Panc1 (cell line): ENCODE data around the gene GUCD1. TPM values are rescaled to one million over a fixed set of nuclear protein-coding genes. Genes with fewer than 3 reads are reported as not detected.

Experiments
- ATAC-seq: fragments of 200-7000 bp; cut with Tn5 transposase; 2 replicates; pipeline ENCODE4 v1.9.1; 2020; ENCODE audit warnings: mild to moderate bottlenecking, moderate library complexity
- BruUV-seq: library from RNA; stranded (reverse); fragments of 400-500 nt; replicated peaks from 2 replicates; lab custom pipeline; 2021; lab: Mats Ljungman, UMichigan
- CTCF ChIA-PET: fragments of 300-600 bp; sonication (Branson Sonifier 250); formaldehyde crosslinking; loops from one replicate; lab custom pipeline; 2022; ENCODE audit warnings: antibody characterized with exemption; lab: Charles Lee
- POLR2A ChIA-PET: fragments of 300-600 bp; sonication (Branson Sonifier 250); formaldehyde crosslinking; loops from one replicate; lab custom pipeline; 2022; ENCODE audit warnings: antibody characterized with exemption; lab: Charles Lee
- DNase-seq: peaks from one replicate; pipeline ENCODE4 v3.0.0-alpha.2; 2010; ENCODE audit warnings: low read depth, low spot score
- H3K27ac ChIP-seq: 2 replicates; pipeline ENCODE4 v1.5.1; 2011; ENCODE audit warnings: mild to moderate bottlenecking, low read length, inconsistent platforms
- H3K27me3 ChIP-seq: fragments of 200-500 bp; sonication (Bioruptor generic); 2 replicates; pipeline ENCODE4 v1.6.0; 2014; ENCODE audit warnings: low read length, inconsistent platforms; ENCODE audit not compliant: control insufficient read depth, insufficient read depth
- H3K36me3 ChIP-seq: fragments of 200-500 bp; sonication (Bioruptor generic); 2 replicates; pipeline ENCODE4 v1.5.1; 2014; ENCODE audit warnings: inconsistent platforms, mild to moderate bottlenecking, low read length, moderate library complexity; ENCODE audit not compliant: control insufficient read depth, insufficient read depth
- H3K4me1 ChIP-seq: 2 replicates; pipeline ENCODE4 v1.5.1; 2011; ENCODE audit warnings: inconsistent platforms, mild to moderate bottlenecking, low read length, moderate library complexity; ENCODE audit not compliant: control insufficient read depth, insufficient read depth
- H3K4me3 ChIP-seq, 2 experiments: 2 replicates each; pipeline ENCODE4 v1.5.1; 2011 to 2012; ENCODE audit warnings: low read depth in 2 of 2, low read length in 2 of 2, mild to moderate bottlenecking in 2 of 2, inconsistent platforms in 1 of 2, moderate library complexity in 1 of 2
- H3K9me3 ChIP-seq: fragments of 200-500 bp; sonication (Bioruptor generic); 2 replicates; pipeline ENCODE4 v1.5.1; 2014; ENCODE audit warnings: low read depth, mild to moderate bottlenecking, inconsistent platforms, low read length, moderate library complexity; ENCODE audit not compliant: control insufficient read depth, insufficient read depth
- CTCF ChIP-seq: fragments of 450-650 bp; IDR thresholded peaks from 2 replicates; pipeline ENCODE4 v1.5.1; 2017; ENCODE audit warnings: mild to moderate bottlenecking
- POLR2AphosphoS5 ChIP-seq: IDR thresholded peaks from 2 replicates; pipeline ENCODE4 v1.6.1; 2012; ENCODE audit warnings: mild to moderate bottlenecking, low read depth, low read length, moderate library complexity
- REST ChIP-seq, 2 experiments: IDR thresholded peaks; 2 replicates each; pipeline ENCODE4 v1.6.1; 2011 to 2012; ENCODE audit warnings: low read depth in 2 of 2, control low read depth in 1 of 2, low read length in 1 of 2, mild to moderate bottlenecking in 1 of 2, moderate library complexity in 1 of 2; ENCODE audit not compliant: insufficient read depth in 1 of 2
- SIN3A ChIP-seq: IDR thresholded peaks from 2 replicates; pipeline ENCODE4 v1.6.1; 2012; ENCODE audit warnings: low read depth, mild to moderate bottlenecking, low read length, moderate library complexity, borderline replicate concordance; ENCODE audit not compliant: insufficient read depth
- TCF7L2 ChIP-seq: IDR thresholded peaks from 2 replicates; pipeline ENCODE4 v1.6.1; 2011; ENCODE audit warnings: mild to moderate bottlenecking, low read depth, low read length, inconsistent platforms
- in situ Hi-C: cut with HindIII; loops from 2 replicates; pipeline ENCODE4 v1.10.0; 2016; ENCODE audit warnings: low sequenced_read_pairs, low pct_unique_long_range_greater_than_20kb
- intact Hi-C: fragments of 100-400 bp; cut with micrococcal nuclease; formaldehyde crosslinking; loops from one replicate; pipeline ENCODE4 v1.10.0; 2022; ENCODE audit not compliant: unreplicated experiment
- total RNA-seq: library from RNA; stranded (reverse); gene quantifications from one replicate; pipeline ENCODE4 v1.2.1, GENCODE V29; 2021; ENCODE audit not compliant: unreplicated experiment

Gene GUCD1
- total RNA-seq, 1 experiment from 2014 or later: 97.7 TPM

- H3K4me1 ChIP-seq: 0 out of 2 replicates have a peak, but pooled peaks cover 2% of the 10 kb centered on the region
- H3K36me3 ChIP-seq: no peaks in the 10 kb centered on the region
- no peak overlapping the region for H3K4me3 ChIP-seq
- POLR2A ChIA-PET: no interaction called here
- TF ChIP-seq REST (IDR thresholded peaks at IDR 0.05; ENCODE audit: insufficient read depth in 1 of 2, low read depth in 2 of 2, low read length in 1 of 2) (no peak), SIN3A (no peak), POLR2AphosphoS5 (no peak), TCF7L2 (no peak), CTCF (no peak)
- H3K27me3 ChIP-seq: no peaks in the 10 kb centered on the region
- in situ Hi-C loops (no loop called here), intact Hi-C loops (loop anchor here (5.0 kb wide), 1 partner anchor 82 kb away; no protein-coding TSS in a partner anchor)
- no peak overlapping the region for H3K27ac ChIP-seq
- no peak for ATAC-seq
- CTCF ChIA-PET: interaction anchor here (0.6 kb wide), 2 partner anchors 8 to 85 kb away, joined by 3 to 12 read pairs; no protein-coding TSS in a partner anchor
- BruUV-seq: no TSS peak
- no peaks in the 10 kb centered on the region for H3K9me3 ChIP-seq
- no peak for DNase-seq
Measured at GRCh38 chr22:24504540-24504939, 50.4 kb downstream of the GUCD1 start.

- BruUV-seq: no TSS peak
- POLR2A ChIA-PET: no interaction called here
- no peak for ATAC-seq
- H3K9me3 ChIP-seq: no peaks in the 10 kb centered on the region
- H3K4me3 ChIP-seq: no peak overlapping the region
- TF ChIP-seq REST (IDR thresholded peaks at IDR 0.05; ENCODE audit: insufficient read depth in 1 of 2, low read depth in 2 of 2, low read length in 1 of 2) (no peak), SIN3A (no peak), POLR2AphosphoS5 (no peak), TCF7L2 (no peak), CTCF (no peak)
- no peaks in the 10 kb centered on the region for H3K27me3 ChIP-seq
- H3K4me1 ChIP-seq: 0 out of 2 replicates have a peak, but pooled peaks cover 2% of the 10 kb centered on the region
- intact Hi-C loops: loop anchor here (5.0 kb wide), 1 partner anchor 82 kb away; no protein-coding TSS in a partner anchor
- CTCF ChIA-PET: interaction anchor here (0.6 kb wide), 1 partner anchor 9 kb away, joined by 12 read pairs; no protein-coding TSS in a partner anchor
- H3K27ac ChIP-seq: no peak overlapping the region
- H3K36me3 ChIP-seq: no peaks in the 10 kb centered on the region
- in situ Hi-C loops: no loop called here
- no peak for DNase-seq
Measured at GRCh38 chr22:24503843-24504338, 51.0 kb downstream of the GUCD1 start.
